ENCODE data around the gene C1S.

C1S gene

GRCh38 chr12:7114008-7114407, 53.5 kb downstream of the C1S start:
- 90% methylated on average over 11 of the region's 11 CpGs for WGBS
- H4K91ac ChIP-seq (ENCODE audit: low read length), result no peak overlapping the region
- H2BK12ac ChIP-seq (ENCODE audit: low read length in 2 of 2), result no peak overlapping the region
- no peak overlapping the region for H2AFZ ChIP-seq (ENCODE audit: low read depth, low read length)
- H3K14ac ChIP-seq (ENCODE audit: low read length in 2 of 2), result no peak overlapping the region
- DNase-seq, result no peak
- H2AK5ac ChIP-seq (ENCODE audit: low read length, severe bottlenecking), result no peak overlapping the region
- peaks cover 7% of the 10 kb centered on the region for H3K79me1 ChIP-seq (replicated peaks; ENCODE audit: low read length, poor library complexity, severe bottlenecking)
- no peak overlapping the region for H3K9ac ChIP-seq (ENCODE audit: low read length)
- H2BK5ac ChIP-seq (ENCODE audit: low read depth, low read length, poor library complexity, severe bottlenecking), result no peak overlapping the region
- H3K36me3 ChIP-seq (ENCODE audit: control insufficient read depth in 1 of 2, insufficient read depth in 2 of 2, low read depth in 1 of 2, low read length in 2 of 2), result peaks cover 36 to 50% of the 10 kb centered on the region in 2 experiments
- no peak overlapping the region for H3K18ac ChIP-seq (ENCODE audit: low read depth in 1 of 2, low read length in 2 of 2)
- no peak overlapping the region for H3K4me2 ChIP-seq (ENCODE audit: low read length, poor library complexity, severe bottlenecking)
- no peak overlapping the region for H2BK15ac ChIP-seq (ENCODE audit: low read depth, poor library complexity, severe bottlenecking)
- H3K27ac ChIP-seq (ENCODE audit: low read length, poor library complexity, severe bottlenecking), result no peak overlapping the region
- H3K4me1 ChIP-seq (ENCODE audit: control insufficient read depth, insufficient read depth, low read depth, low read length), result peaks cover 5% of the 10 kb centered on the region
- no peak overlapping the region for H2BK120ac ChIP-seq (ENCODE audit: low read depth, low read length)
- no peak overlapping the region for H3K4ac ChIP-seq (ENCODE audit: low read depth in 1 of 2, low read length in 2 of 2)
- no peaks in the 10 kb centered on the region for H3K9me3 ChIP-seq (ENCODE audit: control insufficient read depth, low read length)
- no peaks in the 10 kb centered on the region for H3K27me3 ChIP-seq (ENCODE audit: control insufficient read depth in 1 of 2, insufficient read depth in 1 of 2, low read length in 2 of 2)
- no peak overlapping the region for H3K23ac ChIP-seq (ENCODE audit: low read length in 2 of 2)
- no peak overlapping the region for H3K4me3 ChIP-seq (ENCODE audit: insufficient read depth in 1 of 2, low read depth in 1 of 2, low read length in 2 of 2)
- no peak overlapping the region for H4K8ac ChIP-seq (ENCODE audit: low read length)

- no peak for DNase-seq
- H3K79me1 ChIP-seq (replicated peaks; ENCODE audit: low read length, poor library complexity, severe bottlenecking), result peaks cover 3% of the 10 kb centered on the region
- H3K9ac ChIP-seq (ENCODE audit: low read length), result no peak overlapping the region
- no peaks in the 10 kb centered on the region for H3K27me3 ChIP-seq (ENCODE audit: control insufficient read depth in 1 of 2, insufficient read depth in 1 of 2, low read length in 2 of 2)
- H2BK12ac ChIP-seq (ENCODE audit: low read length in 2 of 2), result no peak overlapping the region
- H3K14ac ChIP-seq (ENCODE audit: low read length in 2 of 2), result no peak overlapping the region
- no peak overlapping the region for H4K8ac ChIP-seq (ENCODE audit: low read length)
- H3K4me2 ChIP-seq (ENCODE audit: low read length, poor library complexity, severe bottlenecking), result no peak overlapping the region
- H2BK120ac ChIP-seq (ENCODE audit: low read depth, low read length), result no peak overlapping the region
- no peak overlapping the region for H3K27ac ChIP-seq (ENCODE audit: low read length, poor library complexity, severe bottlenecking)
- H3K18ac ChIP-seq (ENCODE audit: low read depth in 1 of 2, low read length in 2 of 2), result no peak overlapping the region
- no peak overlapping the region for H2BK15ac ChIP-seq (ENCODE audit: low read depth, poor library complexity, severe bottlenecking)
- H4K91ac ChIP-seq (ENCODE audit: low read length), result no peak overlapping the region
- no peak overlapping the region for H2BK5ac ChIP-seq (ENCODE audit: low read depth, low read length, poor library complexity, severe bottlenecking)
- H3K9me3 ChIP-seq (ENCODE audit: control insufficient read depth, low read length), result no peaks in the 10 kb centered on the region
- H2AK5ac ChIP-seq (ENCODE audit: low read length, severe bottlenecking), result no peak overlapping the region
- no peak overlapping the region for H2AFZ ChIP-seq (ENCODE audit: low read depth, low read length)
- H3K4ac ChIP-seq (ENCODE audit: low read depth in 1 of 2, low read length in 2 of 2), result no peak overlapping the region
- no peak overlapping the region for H3K4me3 ChIP-seq (ENCODE audit: insufficient read depth in 1 of 2, low read depth in 1 of 2, low read length in 2 of 2)
- H3K4me1 ChIP-seq (ENCODE audit: control insufficient read depth, insufficient read depth, low read depth, low read length), result no peaks in the 10 kb centered on the region
- peaks cover 36 to 50% of the 10 kb centered on the region in 2 experiments for H3K36me3 ChIP-seq (ENCODE audit: control insufficient read depth in 1 of 2, insufficient read depth in 2 of 2, low read depth in 1 of 2, low read length in 2 of 2)
- no peak overlapping the region for H3K23ac ChIP-seq (ENCODE audit: low read length in 2 of 2)
- WGBS, result 90% methylated on average over 6 of the region's 6 CpGs
Measured at GRCh38 chr12:7114851-7115250, 54.3 kb downstream of the C1S start.

- H3K9ac ChIP-seq (ENCODE audit: low read length), result peak overlapping the region; percentile 7
- H3K4me3 ChIP-seq (ENCODE audit: insufficient read depth in 1 of 2, low read depth in 1 of 2, low read length in 2 of 2), result no peak overlapping the region
- H3K36me3 ChIP-seq (ENCODE audit: control insufficient read depth in 1 of 2, insufficient read depth in 2 of 2, low read depth in 1 of 2, low read length in 2 of 2), result peaks cover 44 to 57% of the 10 kb centered on the region in 2 experiments
- no peak overlapping the region for H3K4ac ChIP-seq (ENCODE audit: low read depth in 1 of 2, low read length in 2 of 2)
- H3K79me1 ChIP-seq (replicated peaks; ENCODE audit: low read length, poor library complexity, severe bottlenecking), result no peaks in the 10 kb centered on the region
- no peaks in the 10 kb centered on the region for H3K4me1 ChIP-seq (ENCODE audit: control insufficient read depth, insufficient read depth, low read depth, low read length)
- no peak overlapping the region for H3K18ac ChIP-seq (ENCODE audit: low read depth in 1 of 2, low read length in 2 of 2)
- no peak overlapping the region for H3K23ac ChIP-seq (ENCODE audit: low read length in 2 of 2)
- no peak overlapping the region for H2BK120ac ChIP-seq (ENCODE audit: low read depth, low read length)
- DNase-seq, result no peak
- no peaks in the 10 kb centered on the region for H3K27me3 ChIP-seq (ENCODE audit: control insufficient read depth in 1 of 2, insufficient read depth in 1 of 2, low read length in 2 of 2)
- H2BK5ac ChIP-seq (ENCODE audit: low read depth, low read length, poor library complexity, severe bottlenecking), result no peak overlapping the region
- H4K8ac ChIP-seq (ENCODE audit: low read length), result no peak overlapping the region
- H3K9me3 ChIP-seq (ENCODE audit: control insufficient read depth, low read length), result no peaks in the 10 kb centered on the region
- no peak overlapping the region for H2BK12ac ChIP-seq (ENCODE audit: low read length in 2 of 2)
- no peak overlapping the region for H2BK15ac ChIP-seq (ENCODE audit: low read depth, poor library complexity, severe bottlenecking)
- H3K4me2 ChIP-seq (ENCODE audit: low read length, poor library complexity, severe bottlenecking), result no peak overlapping the region
- H4K91ac ChIP-seq (ENCODE audit: low read length), result no peak overlapping the region
- H2AFZ ChIP-seq (ENCODE audit: low read depth, low read length), result no peak overlapping the region
- H2AK5ac ChIP-seq (ENCODE audit: low read length, severe bottlenecking), result no peak overlapping the region
- H3K14ac ChIP-seq (ENCODE audit: low read length in 2 of 2), result no peak overlapping the region
- H3K27ac ChIP-seq (ENCODE audit: low read length, poor library complexity, severe bottlenecking), result no peak overlapping the region
- WGBS, result 82% methylated on average over 3 of the region's 3 CpGs
Measured at GRCh38 chr12:7116196-7116595, 55.7 kb downstream of the C1S start.

GRCh38 chr12:7116916-7117315, 56.4 kb downstream of the C1S start:
- Histone ChIP-seq H2BK15ac (ENCODE audit: low read depth, poor library complexity, severe bottlenecking) (no peak overlapping the region), H3K4me3 (ENCODE audit: insufficient read depth in 1 of 2, low read depth in 1 of 2, low read length in 2 of 2) (no peak overlapping the region), H2BK5ac (ENCODE audit: low read depth, low read length, poor library complexity, severe bottlenecking) (no peak overlapping the region), H2BK120ac (ENCODE audit: low read depth, low read length) (no peak overlapping the region), H3K36me3 (ENCODE audit: control insufficient read depth in 1 of 2, insufficient read depth in 2 of 2, low read depth in 1 of 2, low read length in 2 of 2) (peaks cover 48 to 60% of the 10 kb centered on the region in 2 experiments), H3K27me3 (ENCODE audit: control insufficient read depth in 1 of 2, insufficient read depth in 1 of 2, low read length in 2 of 2) (no peaks in the 10 kb centered on the region), H3K9ac (ENCODE audit: low read length) (no peak overlapping the region), H3K4me1 (ENCODE audit: control insufficient read depth, insufficient read depth, low read depth, low read length) (no peaks in the 10 kb centered on the region), H3K27ac (ENCODE audit: low read length, poor library complexity, severe bottlenecking) (no peak overlapping the region), H3K18ac (ENCODE audit: low read depth in 1 of 2, low read length in 2 of 2) (no peak overlapping the region), H2BK12ac (ENCODE audit: low read length in 2 of 2) (no peak overlapping the region), H2AFZ (ENCODE audit: low read depth, low read length) (no peak overlapping the region), H3K79me1 (replicated peaks; ENCODE audit: low read length, poor library complexity, severe bottlenecking) (no peaks in the 10 kb centered on the region), H3K9me3 (ENCODE audit: control insufficient read depth, low read length) (no peaks in the 10 kb centered on the region), H2AK5ac (ENCODE audit: low read length, severe bottlenecking) (no peak overlapping the region), H3K4me2 (ENCODE audit: low read length, poor library complexity, severe bottlenecking) (no peak overlapping the region), H4K8ac (ENCODE audit: low read length) (no peak overlapping the region), H3K23ac (ENCODE audit: low read length in 2 of 2) (no peak overlapping the region), H3K14ac (ENCODE audit: low read length in 2 of 2) (no peak overlapping the region), H3K4ac (ENCODE audit: low read depth in 1 of 2, low read length in 2 of 2) (no peak overlapping the region), H4K91ac (ENCODE audit: low read length) (no peak overlapping the region)
- no peak for DNase-seq
- 93% methylated on average over 9 of the region's 9 CpGs for WGBS
